ENCODE measurements around the gene CD300E. TPM values are rescaled to one million over a fixed set of nuclear protein-coding genes. Genes with fewer than 3 reads are reported as not detected.
"Not testable (repeated sequence)": the region's sequence is repeated elsewhere in the genome, so short reads cannot be mapped to it uniquely, and the experiment has no call there.

CD300E gene
- total and polyA plus RNA-seq, 8 donors: 0.14 to 1.3 (median 0.27) TPM; not detected in 1

- Histone ChIP-seq H3K4me3 (no peak overlapping the region), H3K4me1 (no peaks in the 10 kb centered on the region), H3K27ac (no peak overlapping the region), H3K27me3 (no peaks in the 10 kb centered on the region), H3K9me3 (no peaks in the 10 kb centered on the region), H3K36me3 (no peaks in the 10 kb centered on the region)
- FAIRE-seq (no peak), ATAC-seq (no peak), DNase-seq (no peak)
- intact Hi-C loops (cut with DNase I): no loop called here
- WGBS, 2 donors: 56 to 68% methylated on average over 9 of the region's 9 CpGs
- TF ChIP-seq CTCF (IDR thresholded peaks at IDR 0.05): no peak
Observed at GRCh38 chr17:74578979-74579378, 44.6 kb downstream of the CD300E start.

- TF ChIP-seq CTCF (IDR thresholded peaks at IDR 0.05): no peak
- no peak for ATAC-seq
- WGBS, 2 donors: 49 to 51% methylated on average over 5 of the region's 5 CpGs
- no peak for DNase-seq
- H3K27me3 ChIP-seq: no peaks in the 10 kb centered on the region
- H3K9me3 ChIP-seq: no peaks in the 10 kb centered on the region
- no peak overlapping the region for H3K27ac ChIP-seq
- H3K4me1 ChIP-seq: no peaks in the 10 kb centered on the region
- no peak overlapping the region for H3K4me3 ChIP-seq
- no peaks in the 10 kb centered on the region for H3K36me3 ChIP-seq
- FAIRE-seq: no peak
- intact Hi-C loops (cut with DNase I): no loop called here
Observed at GRCh38 chr17:74574489-74575142, 48.9 kb downstream of the CD300E start.

- H3K27me3 ChIP-seq; DNase-seq; H3K9me3 ChIP-seq; H3K4me1 ChIP-seq; H3K4me3 ChIP-seq; ATAC-seq; H3K27ac ChIP-seq; FAIRE-seq; intact Hi-C loops (cut with DNase I); H3K36me3 ChIP-seq: not testable (repeated sequence)
Observed at GRCh38 chr17:74573635-74574034, 49.9 kb downstream of the CD300E start.

GRCh38 chr17:74573169-74573568, 50.4 kb downstream of the CD300E start:
- Histone ChIP-seq H3K27me3 (no peaks in the 10 kb centered on the region), H3K36me3 (no peaks in the 10 kb centered on the region), H3K27ac (no peak overlapping the region), H3K4me3 (no peak overlapping the region), H3K4me1 (no peaks in the 10 kb centered on the region), H3K9me3 (no peaks in the 10 kb centered on the region)
- ATAC-seq (no peak), DNase-seq (no peak), FAIRE-seq (no peak)
- intact Hi-C loops (cut with DNase I): no loop called here
- no peak for TF ChIP-seq CTCF (IDR thresholded peaks at IDR 0.05)
- 74 to 76% methylated on average over 3 of the region's 3 CpGs for WGBS, 2 donors

GRCh38 chr17:74571621-74572270, 51.8 kb downstream of the CD300E start:
- no peaks in the 10 kb centered on the region for H3K27me3 ChIP-seq
- no peak for ATAC-seq
- H3K4me3 ChIP-seq: no peak overlapping the region
- intact Hi-C loops (cut with DNase I): no loop called here
- TF ChIP-seq CTCF (IDR thresholded peaks at IDR 0.05): no peak
- 62 to 71% methylated on average over 4 of the region's 4 CpGs for WGBS, 2 donors
- FAIRE-seq: no peak
- H3K36me3 ChIP-seq: no peaks in the 10 kb centered on the region
- no peaks in the 10 kb centered on the region for H3K9me3 ChIP-seq
- H3K4me1 ChIP-seq: no peaks in the 10 kb centered on the region
- no peak for DNase-seq
- H3K27ac ChIP-seq: no peak overlapping the region

Data from pancreas (tissue), 10 donors.